SK-N-SH (cell line): Measurements from ENCODE around the gene NCDN. TPM values are rescaled to one million over a fixed set of nuclear protein-coding genes. Genes with fewer than 3 reads are reported as not detected.
A peak's percentile ranks its signal among the peaks of the same experiment; 100 is the strongest.

ENCODE experiments used
- CTCF ChIA-PET: fragments of 300-600, 350-600 bp; formaldehyde crosslinking; extraction: SDS; loops from one replicate; lab custom pipeline; 2021; lab: Yijun Ruan, JAX
- POLR2A ChIA-PET: fragments of 350-600 bp; sonication (Branson Sonifier 250); formaldehyde crosslinking; extraction: SDS; loops from one replicate; lab custom pipeline; 2020; ENCODE audit warnings: antibody characterized with exemption, inconsistent platforms; lab: Yijun Ruan, JAX
- DNase-seq: peaks from one replicate; pipeline ENCODE4 v3.0.0; 2012
- H2AFZ ChIP-seq: fragments of 200-600 bp; sonication (generic); 2 replicates; pipeline ENCODE4 v1.8.1; 2016; ENCODE audit warnings: antibody characterized with exemption, mild to moderate bottlenecking, low read depth
- H3F3A ChIP-seq: fragments of 200-600 bp; sonication (generic); replicated peaks from 2 replicates; pipeline ENCODE3; 2016; ENCODE audit warnings: antibody characterized with exemption, mild to moderate bottlenecking; ENCODE audit not compliant: insufficient read depth
- H3K27ac ChIP-seq, 2 experiments: fragments of 200-500 bp in 1 of 2; fragments of 200-600 bp in 1 of 2; sonication (Bioruptor generic) in 1 of 2; sonication (generic), shearing (Covaris generic) in 1 of 2; 2 replicates each; pipeline versions ENCODE4 v1.5.1 to v1.6.1; 2014 to 2016; ENCODE audit warnings: low read depth in 2 of 2, inconsistent platforms in 1 of 2, low read length in 1 of 2, mild to moderate bottlenecking in 1 of 2, mixed read lengths in 1 of 2
- H3K27me3 ChIP-seq: fragments of 200-600 bp; sonication (generic), shearing (Covaris generic); 2 replicates; pipeline ENCODE4 v1.6.1; 2016; ENCODE audit warnings: mixed run types; ENCODE audit not compliant: insufficient read depth
- H3K36me3 ChIP-seq, 2 experiments: fragments of 200-500 bp in 1 of 2; fragments of 200-600 bp in 1 of 2; sonication (Bioruptor generic) in 1 of 2; sonication (generic) in 1 of 2; replicated peaks in 1 of 2; 2 replicates each; pipeline versions ENCODE3 to v1.5.1; 2014 to 2016; ENCODE audit warnings: low read length in 1 of 2, mild to moderate bottlenecking in 1 of 2; ENCODE audit not compliant: insufficient read depth in 2 of 2, control insufficient read depth in 1 of 2
- H3K4me1 ChIP-seq, 2 experiments: fragments of 200-500 bp in 1 of 2; fragments of 200-600 bp in 1 of 2; sonication (Bioruptor generic) in 1 of 2; sonication (generic), shearing (Covaris generic) in 1 of 2; 2 replicates each; pipeline versions ENCODE4 v1.5.1 to v1.6.1; 2014 to 2016; ENCODE audit warnings: low read depth in 1 of 2, low read length in 1 of 2, mixed run types in 1 of 2; ENCODE audit not compliant: insufficient read depth in 2 of 2, control insufficient read depth in 1 of 2
- H3K4me2 ChIP-seq: fragments of 200-600 bp; sonication (generic), shearing (Covaris generic); 2 replicates; pipeline ENCODE4 v1.6.1; 2017; ENCODE audit warnings: mixed run types
- H3K4me3 ChIP-seq, 2 experiments: fragments of 200-500 bp in 1 of 2; fragments of 200-600 bp in 1 of 2; sonication (Bioruptor generic) in 1 of 2; sonication (generic), shearing (Covaris generic) in 1 of 2; 2 replicates each; pipeline versions ENCODE4 v1.5.1 to v1.8.1; 2014 to 2016; ENCODE audit warnings: low read depth in 2 of 2, inconsistent platforms in 1 of 2, low read length in 1 of 2, mild to moderate bottlenecking in 1 of 2, mixed read lengths in 1 of 2, moderate library complexity in 1 of 2
- H3K79me2 ChIP-seq: fragments of 200-600 bp; sonication (generic); 2 replicates; pipeline ENCODE4 v1.8.1; 2017; ENCODE audit warnings: mild to moderate bottlenecking; ENCODE audit not compliant: insufficient read depth
- H3K9ac ChIP-seq: fragments of 200-600 bp; sonication (generic); 2 replicates; pipeline ENCODE4 v1.6.1; 2017; ENCODE audit warnings: mixed run types
- H3K9me2 ChIP-seq: fragments of 200-600 bp; sonication (generic); 2 replicates; pipeline ENCODE4 v1.6.1; 2017; ENCODE audit warnings: mixed run types
- H3K9me3 ChIP-seq: fragments of 200-600 bp; sonication (generic); 2 replicates; pipeline ENCODE4 v1.6.1; 2017; ENCODE audit warnings: mixed run types, mild to moderate bottlenecking, moderate library complexity
- H4K20me1 ChIP-seq: fragments of 200-600 bp; sonication (generic); 2 replicates; pipeline ENCODE4 v1.6.1; 2017; ENCODE audit warnings: mild to moderate bottlenecking, mixed run types; ENCODE audit not compliant: insufficient read depth
- CHD2 ChIP-seq: fragments of 150-350 bp; IDR thresholded peaks from 2 replicates; pipeline ENCODE4 v1.6.1; 2018; ENCODE audit warnings: low read length; ENCODE audit not compliant: partially characterized antibody
- ELF1 ChIP-seq: IDR thresholded peaks from 2 replicates; pipeline ENCODE4 v1.4.0; 2012
- EP300 ChIP-seq, 2 experiments: IDR thresholded peaks; 2 replicates each; pipeline versions ENCODE4 v1.4.0 to v1.6.1; 2012; ENCODE audit warnings: borderline replicate concordance in 1 of 2, low read depth in 1 of 2, low read length in 1 of 2
- FOXM1 ChIP-seq: IDR thresholded peaks from 2 replicates; pipeline ENCODE4 v1.4.0; 2012; ENCODE audit warnings: low read depth, mild to moderate bottlenecking
- GABPA ChIP-seq: IDR thresholded peaks from 2 replicates; pipeline ENCODE4 v1.4.0; 2012; ENCODE audit warnings: low read depth, mild to moderate bottlenecking
- GATA2 ChIP-seq: sonication (generic); formaldehyde crosslinking; IDR thresholded peaks from 2 replicates; pipeline ENCODE4 v1.5.0; 2020; ENCODE audit warnings: mild to moderate bottlenecking, missing genetic modification reagents
- JUND ChIP-seq: IDR thresholded peaks from 2 replicates; pipeline ENCODE4 v1.4.0; 2012
- MEF2A ChIP-seq: IDR thresholded peaks from 2 replicates; pipeline ENCODE4 v1.4.0; 2012; ENCODE audit warnings: low read depth, borderline replicate concordance
- MXI1 ChIP-seq: IDR thresholded peaks from 2 replicates; pipeline ENCODE4 v1.6.1; 2012; ENCODE audit warnings: mild to moderate bottlenecking, low read depth, low read length, improper control_type of control experiment
- NRF1 ChIP-seq: IDR thresholded peaks from 2 replicates; pipeline ENCODE4 v1.6.1; 2012; ENCODE audit warnings: low read depth, mild to moderate bottlenecking, low read length
- RCOR1 ChIP-seq: fragments of 150-350 bp; IDR thresholded peaks from 2 replicates; pipeline ENCODE4 v1.6.1; 2017; ENCODE audit warnings: antibody characterized with exemption, low read length
- RFX5 ChIP-seq: IDR thresholded peaks from 2 replicates; pipeline ENCODE4 v1.6.1; 2012; ENCODE audit warnings: mild to moderate bottlenecking, improper control_type of control experiment, low read length
- RXRA ChIP-seq: IDR thresholded peaks from 2 replicates; pipeline ENCODE4 v1.4.0; 2012; ENCODE audit warnings: low read depth, mild to moderate bottlenecking, borderline replicate concordance
- SIN3A ChIP-seq: IDR thresholded peaks from 2 replicates; pipeline ENCODE4 v1.6.1; 2012; ENCODE audit warnings: low read depth, mild to moderate bottlenecking, low read length, moderate library complexity, borderline replicate concordance
- SMC3 ChIP-seq: IDR thresholded peaks from 2 replicates; pipeline ENCODE4 v1.6.1; 2012; ENCODE audit warnings: low read depth, low read length, improper control_type of control experiment
- TAF1 ChIP-seq: IDR thresholded peaks from 2 replicates; pipeline ENCODE4 v1.6.1; 2012; ENCODE audit warnings: low read depth, mild to moderate bottlenecking, low read length, moderate library complexity, borderline replicate concordance
- TCF12 ChIP-seq: IDR thresholded peaks from 2 replicates; pipeline ENCODE4 v1.4.0; 2012
- TEAD4 ChIP-seq: IDR thresholded peaks from 2 replicates; pipeline ENCODE4 v1.4.0; 2012; ENCODE audit warnings: mild to moderate bottlenecking, borderline replicate concordance; ENCODE audit not compliant: insufficient read depth
- WGBS: methylation state at CpG from one replicate; pipeline ENCODE4 v1.1.6; 2017; ENCODE audit warnings: low lambda C conversion rate; 5-methylcytosine and 5-hydroxymethylcytosine counted together
- polyA plus RNA-seq, 3 experiments: library from polyadenylated mRNA; depleted of rRNA; stranded (reverse); fragments of >200 nt; gene quantifications; 2 replicates each; pipeline ENCODE4 v1.2.3, GENCODE V29; 2012
- TF ChIP-seq, protein P1 (sequence below): IDR thresholded peaks from 2 replicates; pipeline ENCODE4; 2012
- TF ChIP-seq, protein P2 (sequence below): IDR thresholded peaks from 2 replicates; pipeline ENCODE4 v1.4.0; 2012; ENCODE audit warnings: low read depth, borderline replicate concordance
- TF ChIP-seq, protein P3 (sequence below): IDR thresholded peaks from 2 replicates; pipeline ENCODE4 v1.4.0; 2012; ENCODE audit warnings: low read depth
- TF ChIP-seq, protein P4 (sequence below): IDR thresholded peaks from 2 replicates; pipeline ENCODE4 v1.6.1; 2012; ENCODE audit warnings: mild to moderate bottlenecking, low read depth, low read length, moderate library complexity

NCDN gene
- polyA plus RNA-seq, 1 of the 3 experiments (the other 2 are of a cell fraction), result 38.3 TPM

DNA sequence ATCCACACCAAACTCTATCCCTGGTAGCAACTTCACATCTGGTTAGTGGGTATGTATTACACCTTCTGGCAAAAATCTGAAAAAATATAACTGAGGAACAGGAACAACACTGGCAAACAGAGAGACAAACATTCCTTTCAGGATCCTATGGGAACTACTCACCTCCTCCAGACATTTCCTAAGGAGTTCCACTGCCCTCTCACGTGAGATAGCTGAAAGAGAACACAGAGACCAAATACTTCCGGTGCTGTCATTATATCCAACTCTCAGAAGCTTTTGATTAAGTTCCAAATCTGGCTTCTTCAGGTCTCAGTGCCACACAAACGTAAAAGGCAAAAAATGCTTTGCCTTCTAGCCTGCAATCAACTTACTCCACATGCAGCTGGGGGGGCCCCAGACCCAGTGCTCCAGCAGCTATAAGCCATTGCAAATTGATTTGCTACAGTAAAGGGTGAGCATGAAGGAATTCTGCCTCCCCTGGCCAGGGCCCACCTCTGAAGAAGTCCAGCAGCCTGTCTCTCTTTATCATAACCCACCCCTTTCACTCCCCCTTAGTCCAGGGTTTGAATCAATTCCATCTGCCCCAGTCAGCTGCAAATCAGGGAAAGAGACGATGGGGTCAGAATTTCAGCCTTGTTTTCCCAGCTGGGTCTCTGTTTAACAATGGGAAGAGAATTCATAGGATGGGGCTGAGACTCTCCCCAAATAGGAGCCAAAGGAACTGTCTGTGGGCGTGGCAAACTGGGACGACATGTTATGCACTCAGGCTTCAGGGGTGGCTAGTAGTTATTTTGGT, 47.7 kb downstream of the NCDN start:
- H3K9me3 ChIP-seq, result peaks cover 8% of the 10 kb centered on the region; the same call in 1 of the 2 replicates
- peak overlapping the region; percentile 58 to 74; a peak in 3 of 4 replicates for H3K27ac ChIP-seq
- H3K27me3 ChIP-seq, result no peaks in the 10 kb centered on the region
- H4K20me1 ChIP-seq, result peaks cover 20% of the 10 kb centered on the region
- 0 out of 2 replicates have a peak, but pooled peaks have one; percentile 17 for TF ChIP-seq TAF1
- TF ChIP-seq EP300 (IDR thresholded peaks at IDR 0.05; ENCODE audit: borderline replicate concordance in 1 of 2, low read depth in 1 of 2, low read length in 1 of 2), result no peak
- TF ChIP-seq RFX5, result no peak
- TF ChIP-seq, protein P1, sequence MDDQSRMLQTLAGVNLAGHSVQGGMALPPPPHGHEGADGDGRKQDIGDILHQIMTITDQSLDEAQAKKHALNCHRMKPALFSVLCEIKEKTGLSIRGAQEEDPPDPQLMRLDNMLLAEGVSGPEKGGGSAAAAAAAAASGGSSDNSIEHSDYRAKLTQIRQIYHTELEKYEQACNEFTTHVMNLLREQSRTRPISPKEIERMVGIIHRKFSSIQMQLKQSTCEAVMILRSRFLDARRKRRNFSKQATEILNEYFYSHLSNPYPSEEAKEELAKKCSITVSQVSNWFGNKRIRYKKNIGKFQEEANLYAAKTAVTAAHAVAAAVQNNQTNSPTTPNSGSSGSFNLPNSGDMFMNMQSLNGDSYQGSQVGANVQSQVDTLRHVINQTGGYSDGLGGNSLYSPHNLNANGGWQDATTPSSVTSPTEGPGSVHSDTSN, result no peak
- no peak for TF ChIP-seq GABPA
- TF ChIP-seq FOXM1, result no peak
- DNase-seq, result no peak
- 74% methylated on average over 6 of the region's 6 CpGs for WGBS
- CTCF ChIA-PET, result interaction anchor here (0.9 to 1.6 kb wide), 5 partner anchors 14 to 154 kb away, joined by 3 to 4 read pairs (median 3); no protein-coding TSS in a partner anchor
- no peak overlapping the region for H2AFZ ChIP-seq
- H3K4me2 ChIP-seq, result peak overlapping the region; percentile 62
- H3K4me1 ChIP-seq, result peaks cover 0 to 19% of the 10 kb centered on the region in 2 experiments; a peak in 2 of 4 replicates
- peak overlapping the region in 1 of 2 experiments; percentile 21; a peak in 1 of 4 replicates for H3K4me3 ChIP-seq
- peaks cover 56% of the 10 kb centered on the region for H3K79me2 ChIP-seq
- H3K36me3 ChIP-seq, result peaks cover 47 to 67% of the 10 kb centered on the region in 2 experiments
- H3F3A ChIP-seq, result peaks cover 33% of the 10 kb centered on the region
- H3K9me2 ChIP-seq, result no peaks in the 10 kb centered on the region
- POLR2A ChIA-PET, result no interaction called here
- H3K9ac ChIP-seq, result peak overlapping the region; percentile 19; the same call in 1 of the 2 replicates

DNA sequence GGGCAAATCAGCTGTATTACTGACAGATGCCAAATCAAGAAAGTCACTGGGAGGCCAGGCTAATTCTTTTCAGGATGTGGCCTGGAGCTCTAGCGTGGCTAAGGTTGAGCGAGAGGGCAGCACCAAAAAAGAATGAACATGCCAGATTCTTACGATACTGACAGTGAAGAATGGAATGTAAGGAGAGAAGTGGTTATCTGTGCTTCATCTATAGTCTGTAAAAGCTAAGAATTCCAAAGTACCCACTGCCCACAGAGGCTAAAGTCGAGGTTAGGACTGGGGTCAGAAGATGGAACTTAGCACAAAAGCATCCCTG, 48.2 kb downstream of the NCDN start:
- H3K4me3 ChIP-seq, result peak overlapping the region in 1 of 2 experiments; percentile 21; a peak in 1 of 4 replicates
- peak overlapping the region; percentile 62 for H3K4me2 ChIP-seq
- H3K27ac ChIP-seq, result peak overlapping the region; percentile 58 to 74; a peak in 3 of 4 replicates
- H3K4me1 ChIP-seq, result peaks cover 0 to 19% of the 10 kb centered on the region in 2 experiments; a peak in 2 of 4 replicates
- H2AFZ ChIP-seq, result no peak overlapping the region
- peaks cover 62% of the 10 kb centered on the region for H3K79me2 ChIP-seq
- H3K27me3 ChIP-seq, result no peaks in the 10 kb centered on the region
- peaks cover 42 to 67% of the 10 kb centered on the region in 2 experiments for H3K36me3 ChIP-seq
- ChIA-PET POLR2A (no interaction called here), CTCF (interaction anchor here (0.9 to 1.5 kb wide), 3 partner anchors 14 to 155 kb away, joined by 3 to 4 read pairs (median 3); no protein-coding TSS in a partner anchor)
- H3F3A ChIP-seq, result peaks cover 33% of the 10 kb centered on the region
- H3K9ac ChIP-seq, result peak overlapping the region; percentile 19; the same call in 1 of the 2 replicates
- peaks cover 8% of the 10 kb centered on the region; the same call in 1 of the 2 replicates for H3K9me3 ChIP-seq
- H3K9me2 ChIP-seq, result no peaks in the 10 kb centered on the region
- WGBS, result 27% methylated on average over 4 of the region's 4 CpGs
- H4K20me1 ChIP-seq, result peaks cover 20% of the 10 kb centered on the region
- DNase-seq, result no peak
- peak; percentile 61 for TF ChIP-seq TCF12
- TF ChIP-seq, protein P2, sequence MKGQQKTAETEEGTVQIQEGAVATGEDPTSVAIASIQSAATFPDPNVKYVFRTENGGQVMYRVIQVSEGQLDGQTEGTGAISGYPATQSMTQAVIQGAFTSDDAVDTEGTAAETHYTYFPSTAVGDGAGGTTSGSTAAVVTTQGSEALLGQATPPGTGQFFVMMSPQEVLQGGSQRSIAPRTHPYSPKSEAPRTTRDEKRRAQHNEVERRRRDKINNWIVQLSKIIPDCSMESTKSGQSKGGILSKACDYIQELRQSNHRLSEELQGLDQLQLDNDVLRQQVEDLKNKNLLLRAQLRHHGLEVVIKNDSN, result no peak
- TF ChIP-seq CHD2, result no peak
- no peak for TF ChIP-seq RCOR1
- TF ChIP-seq, protein P3, sequence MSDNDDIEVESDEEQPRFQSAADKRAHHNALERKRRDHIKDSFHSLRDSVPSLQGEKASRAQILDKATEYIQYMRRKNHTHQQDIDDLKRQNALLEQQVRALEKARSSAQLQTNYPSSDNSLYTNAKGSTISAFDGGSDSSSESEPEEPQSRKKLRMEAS, result peak; percentile 46; the same call in 1 of the 2 replicates
- TF ChIP-seq SMC3, result no peak
- TF ChIP-seq ELF1, result no peak
- no peak for TF ChIP-seq NRF1
- 0 out of 2 replicates have a peak, but pooled peaks have one; percentile 3 for TF ChIP-seq TAF1
- no peak for TF ChIP-seq GATA2 (CRISPR knock-in tag)
- TF ChIP-seq MEF2A, result no peak
- peak; percentile 53; the same call in 1 of the 2 replicates for TF ChIP-seq TEAD4
- no peak for TF ChIP-seq MXI1
- peak; percentile 93; the same call in 1 of the 2 replicates for TF ChIP-seq RXRA
- peak; percentile 72; the same call in 1 of the 2 replicates for TF ChIP-seq SIN3A
- no peak for TF ChIP-seq RFX5
- TF ChIP-seq JUND, result peak; percentile 57
- TF ChIP-seq, protein P4, sequence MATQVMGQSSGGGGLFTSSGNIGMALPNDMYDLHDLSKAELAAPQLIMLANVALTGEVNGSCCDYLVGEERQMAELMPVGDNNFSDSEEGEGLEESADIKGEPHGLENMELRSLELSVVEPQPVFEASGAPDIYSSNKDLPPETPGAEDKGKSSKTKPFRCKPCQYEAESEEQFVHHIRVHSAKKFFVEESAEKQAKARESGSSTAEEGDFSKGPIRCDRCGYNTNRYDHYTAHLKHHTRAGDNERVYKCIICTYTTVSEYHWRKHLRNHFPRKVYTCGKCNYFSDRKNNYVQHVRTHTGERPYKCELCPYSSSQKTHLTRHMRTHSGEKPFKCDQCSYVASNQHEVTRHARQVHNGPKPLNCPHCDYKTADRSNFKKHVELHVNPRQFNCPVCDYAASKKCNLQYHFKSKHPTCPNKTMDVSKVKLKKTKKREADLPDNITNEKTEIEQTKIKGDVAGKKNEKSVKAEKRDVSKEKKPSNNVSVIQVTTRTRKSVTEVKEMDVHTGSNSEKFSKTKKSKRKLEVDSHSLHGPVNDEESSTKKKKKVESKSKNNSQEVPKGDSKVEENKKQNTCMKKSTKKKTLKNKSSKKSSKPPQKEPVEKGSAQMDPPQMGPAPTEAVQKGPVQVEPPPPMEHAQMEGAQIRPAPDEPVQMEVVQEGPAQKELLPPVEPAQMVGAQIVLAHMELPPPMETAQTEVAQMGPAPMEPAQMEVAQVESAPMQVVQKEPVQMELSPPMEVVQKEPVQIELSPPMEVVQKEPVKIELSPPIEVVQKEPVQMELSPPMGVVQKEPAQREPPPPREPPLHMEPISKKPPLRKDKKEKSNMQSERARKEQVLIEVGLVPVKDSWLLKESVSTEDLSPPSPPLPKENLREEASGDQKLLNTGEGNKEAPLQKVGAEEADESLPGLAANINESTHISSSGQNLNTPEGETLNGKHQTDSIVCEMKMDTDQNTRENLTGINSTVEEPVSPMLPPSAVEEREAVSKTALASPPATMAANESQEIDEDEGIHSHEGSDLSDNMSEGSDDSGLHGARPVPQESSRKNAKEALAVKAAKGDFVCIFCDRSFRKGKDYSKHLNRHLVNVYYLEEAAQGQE, result no peak
